HFF-Myc (cell line): ENCODE data around the gene PDLIM5.
"Not testable (repeated sequence)": the region's sequence is repeated elsewhere in the genome, so short reads cannot be mapped to it uniquely, and the experiment has no call there.

ENCODE experiments used
- DNase-seq: peaks from one replicate; pipeline ENCODE4 v3.0.0-alpha.2; 2011; ENCODE audit warnings: low read depth; ENCODE audit errors: extremely low read depth
- H3K4me3 ChIP-seq: replicated peaks from 2 replicates; pipeline ENCODE4 v1.5.1; 2011; ENCODE audit warnings: low read depth, mild to moderate bottlenecking, control low read depth, low read length
- CTCF ChIP-seq: IDR thresholded peaks from 2 replicates; pipeline ENCODE4 v1.5.1; 2012; ENCODE audit warnings: mild to moderate bottlenecking, low read depth, low read length, control low read depth; ENCODE audit errors: missing control alignments

The PDLIM5 gene

GRCh38 chr4:94548571-94548970 is 96.8 kb downstream of the PDLIM5 start:
- TF ChIP-seq CTCF: no peak
- DNase-seq: no peak
- H3K4me3 ChIP-seq: no peak overlapping the region

GRCh38 chr4:94550352-94550751 is 98.6 kb downstream of the PDLIM5 start:
- TF ChIP-seq CTCF: no peak
- no peak overlapping the region for H3K4me3 ChIP-seq
- DNase-seq: no peak

- no peak for DNase-seq
- TF ChIP-seq CTCF: no peak
- H3K4me3 ChIP-seq: no peak overlapping the region
Measured at GRCh38 chr4:94550851-94551250, 99.1 kb downstream of the PDLIM5 start.

GRCh38 chr4:94551643-94552564 is 100.2 kb downstream of the PDLIM5 start:
- no peak overlapping the region for H3K4me3 ChIP-seq
- DNase-seq: no peak
- TF ChIP-seq CTCF: no peak

- not testable (repeated sequence) for H3K4me3 ChIP-seq, DNase-seq
Measured at GRCh38 chr4:94556047-94556446, 104.3 kb downstream of the PDLIM5 start.

GRCh38 chr4:94557632-94558031 is 105.9 kb downstream of the PDLIM5 start:
- not testable (repeated sequence) for H3K4me3 ChIP-seq, DNase-seq

GRCh38 chr4:94558392-94558904 is 106.7 kb downstream of the PDLIM5 start:
- no peak overlapping the region for H3K4me3 ChIP-seq
- DNase-seq: no peak
- no peak for TF ChIP-seq CTCF

- TF ChIP-seq CTCF: no peak
- no peak for DNase-seq
- no peak overlapping the region for H3K4me3 ChIP-seq
Measured at GRCh38 chr4:94559351-94559806, 107.6 kb downstream of the PDLIM5 start.
